GM19452 (cell line): ENCODE measurements around the gene MARK3.

Experiments used
- ATAC-seq: cut with Tn5 transposase; IDR thresholded peaks from one replicate; pipeline ENCODE4 v1.9.1; 2021; ENCODE audit not compliant: unreplicated experiment

MARK3 gene

GRCh38 chr14:103366741-103367140 is 18.5 kb upstream of the MARK3 start:
- ATAC-seq, result no peak

- ATAC-seq, result no peak
Observed at GRCh38 chr14:103367995-103368394, 17.2 kb upstream of the MARK3 start.

DNA sequence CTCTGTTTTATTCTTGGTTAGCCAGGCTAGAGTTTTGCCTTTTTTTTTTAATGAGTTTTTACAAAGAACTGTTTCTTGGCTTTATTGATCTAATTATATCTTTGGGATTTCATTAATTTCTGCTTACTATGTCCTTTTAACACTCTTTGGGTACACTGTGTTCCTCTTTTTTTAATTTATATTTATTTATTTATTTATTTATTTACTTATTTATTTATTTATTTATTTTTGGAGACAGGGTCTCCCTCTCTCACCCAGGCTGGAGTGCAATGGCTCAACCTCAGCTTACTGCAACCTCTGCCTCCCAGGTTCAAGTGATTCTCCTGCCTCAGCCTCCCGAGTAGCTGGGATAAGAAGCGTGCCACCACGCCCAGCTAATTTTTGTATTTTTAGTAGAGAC is 15.1 kb upstream of the MARK3 start:
- ATAC-seq, result no peak

DNA sequence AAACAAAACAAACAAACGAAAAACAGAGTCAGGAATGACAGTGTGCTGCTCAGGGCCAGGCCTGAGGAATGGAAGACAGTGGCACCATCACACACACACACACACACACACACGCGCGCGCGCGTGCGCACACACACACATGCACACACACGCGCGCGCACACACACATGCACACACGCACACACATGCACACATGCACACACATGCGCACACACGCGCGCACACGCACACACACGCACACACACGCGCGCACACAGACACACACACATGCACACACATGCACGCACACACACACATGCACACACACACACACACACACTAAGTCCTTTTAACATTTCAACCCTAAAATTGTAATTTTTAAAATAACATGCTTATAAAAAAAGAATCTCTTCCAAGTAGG is 13.2 kb upstream of the MARK3 start:
- no peak for ATAC-seq

DNA sequence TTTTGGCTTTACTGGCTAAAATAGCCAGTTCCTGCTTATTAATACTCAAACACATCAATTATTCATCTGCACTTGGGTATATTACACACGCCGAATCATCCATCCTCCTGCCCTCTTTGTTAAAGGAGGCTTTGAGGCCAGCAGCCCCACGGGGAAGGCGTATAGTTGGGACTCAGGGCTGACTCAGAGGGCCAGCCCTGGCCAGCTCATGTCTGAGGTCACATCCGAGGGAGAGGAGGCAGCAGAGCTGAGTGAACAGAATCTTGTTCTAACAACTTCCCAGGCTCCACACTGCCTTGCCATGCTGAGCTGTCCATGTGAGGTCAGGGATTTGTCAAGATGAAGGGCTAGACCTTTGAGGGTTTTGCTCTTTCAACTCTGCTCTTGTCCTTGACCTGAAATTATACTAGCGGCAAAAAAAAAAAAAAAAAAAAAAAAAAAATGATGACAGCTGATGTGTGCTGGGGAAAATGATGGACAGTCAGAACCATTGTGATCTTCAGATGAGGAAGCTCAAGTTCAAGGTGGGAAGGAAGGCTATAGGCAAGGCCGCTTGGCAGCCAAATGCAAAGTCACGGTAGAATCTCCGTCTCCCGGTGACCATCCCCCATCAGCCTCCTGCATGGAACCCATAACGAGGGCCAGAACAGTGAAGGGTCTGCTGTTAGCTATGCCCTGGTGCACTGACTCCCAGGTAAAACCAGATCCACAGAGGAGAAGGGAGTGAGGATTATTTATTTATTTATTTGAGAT is 12.5 kb upstream of the MARK3 start:
- no peak for ATAC-seq

- no peak for ATAC-seq
Observed at GRCh38 chr14:103374121-103374520, 11.1 kb upstream of the MARK3 start.

DNA sequence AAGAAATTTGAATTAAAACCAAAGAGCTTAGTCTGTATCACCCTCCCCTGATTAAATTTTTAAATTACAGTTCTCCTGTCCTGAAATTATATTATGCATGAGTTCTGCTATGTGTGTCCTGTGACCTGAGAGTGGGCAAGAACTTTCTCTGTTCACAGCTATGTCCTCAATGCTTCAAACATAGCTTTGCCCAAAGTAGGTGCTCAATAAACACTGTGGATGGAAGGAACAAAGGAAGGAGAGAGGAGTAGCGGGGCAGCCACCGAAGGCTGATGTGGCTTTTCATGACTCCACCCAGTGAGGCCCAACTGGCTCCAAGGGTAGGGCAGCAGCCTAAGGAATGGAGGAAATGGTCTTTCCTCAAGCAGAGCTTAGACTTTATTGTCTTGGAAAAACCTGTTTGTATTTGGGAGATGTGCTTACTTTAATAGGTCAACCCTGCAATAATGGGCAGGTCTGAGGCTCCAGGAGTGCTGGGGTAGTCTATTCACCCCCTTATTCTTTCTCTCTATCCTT is 7.6 kb upstream of the MARK3 start:
- ATAC-seq, result no peak

DNA sequence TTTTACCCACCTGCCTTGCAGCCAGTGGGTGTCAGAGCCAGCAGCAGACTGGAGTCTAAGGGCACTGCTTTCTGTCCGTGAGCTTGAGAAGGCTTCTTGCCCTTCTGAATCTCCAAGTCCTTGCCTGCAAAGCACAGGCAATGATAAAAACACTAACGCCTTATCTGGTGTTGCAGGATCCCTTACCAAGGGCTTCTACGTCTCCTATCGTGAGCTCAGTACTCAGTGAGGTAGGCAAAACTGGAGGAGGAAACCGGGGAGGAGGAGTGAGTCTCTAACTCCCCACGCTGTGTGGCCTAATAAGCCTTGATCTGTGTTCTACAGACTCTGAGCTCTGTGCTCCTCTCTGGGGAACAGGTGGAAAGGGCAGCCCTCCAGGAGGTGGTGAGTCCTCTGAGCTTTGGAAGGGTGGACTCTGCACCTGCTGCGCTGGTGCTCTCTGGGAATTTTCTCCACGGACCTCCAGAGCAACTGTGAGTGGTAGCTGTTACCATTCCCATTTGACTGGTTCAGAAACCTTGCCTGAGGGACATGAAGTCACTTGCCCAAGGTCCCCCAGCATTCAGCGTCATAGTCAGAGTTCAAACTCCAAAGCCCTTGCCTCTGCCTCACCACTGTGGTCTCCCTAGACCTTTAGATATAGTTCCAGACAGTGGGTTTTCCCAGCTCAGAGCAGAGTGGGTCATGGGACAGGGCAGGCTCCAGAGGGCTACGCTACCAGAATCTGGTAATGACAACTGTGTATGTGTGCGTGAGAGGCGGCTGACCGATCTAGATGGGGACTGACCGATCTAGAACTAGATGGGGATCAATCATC is 7.0 kb upstream of the MARK3 start:
- ATAC-seq, result no peak

DNA sequence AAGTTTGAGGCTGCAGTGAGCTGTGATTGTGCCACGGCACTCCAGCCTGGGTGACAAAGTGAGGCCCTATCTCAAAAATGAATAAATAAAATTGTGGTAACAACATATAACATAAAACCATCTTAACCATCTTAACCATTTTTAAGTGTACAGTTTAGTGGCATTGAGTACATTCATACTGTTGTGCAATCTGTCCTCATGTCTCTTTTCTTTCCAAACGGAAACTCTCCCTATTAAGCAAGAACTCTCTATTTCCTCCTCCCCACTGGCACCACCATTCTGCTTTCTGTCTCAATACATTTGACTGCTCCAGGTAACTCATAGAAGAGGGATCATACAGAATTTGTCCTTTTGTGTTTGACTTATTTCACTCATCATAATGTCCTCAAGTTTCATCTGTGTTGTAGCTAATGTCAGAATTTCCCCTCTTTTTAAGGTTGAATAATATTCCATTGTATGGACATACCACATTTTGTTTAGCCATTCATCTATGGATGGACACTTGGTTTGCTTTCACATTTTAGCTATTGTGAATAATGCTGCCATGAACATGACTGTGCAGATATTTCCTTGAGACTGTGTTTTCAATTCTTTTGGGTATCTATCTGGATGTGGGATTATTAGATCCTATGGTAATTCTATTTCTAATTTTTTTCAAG is 4.4 kb upstream of the MARK3 start:
- ATAC-seq, result no peak

- ATAC-seq, result no peak
Observed at GRCh38 chr14:103382376-103382775, 2.8 kb upstream of the MARK3 start.

GRCh38 chr14:103384450-103385151 is 614 bp upstream of the MARK3 start:
- ATAC-seq, result peak; percentile 17

DNA sequence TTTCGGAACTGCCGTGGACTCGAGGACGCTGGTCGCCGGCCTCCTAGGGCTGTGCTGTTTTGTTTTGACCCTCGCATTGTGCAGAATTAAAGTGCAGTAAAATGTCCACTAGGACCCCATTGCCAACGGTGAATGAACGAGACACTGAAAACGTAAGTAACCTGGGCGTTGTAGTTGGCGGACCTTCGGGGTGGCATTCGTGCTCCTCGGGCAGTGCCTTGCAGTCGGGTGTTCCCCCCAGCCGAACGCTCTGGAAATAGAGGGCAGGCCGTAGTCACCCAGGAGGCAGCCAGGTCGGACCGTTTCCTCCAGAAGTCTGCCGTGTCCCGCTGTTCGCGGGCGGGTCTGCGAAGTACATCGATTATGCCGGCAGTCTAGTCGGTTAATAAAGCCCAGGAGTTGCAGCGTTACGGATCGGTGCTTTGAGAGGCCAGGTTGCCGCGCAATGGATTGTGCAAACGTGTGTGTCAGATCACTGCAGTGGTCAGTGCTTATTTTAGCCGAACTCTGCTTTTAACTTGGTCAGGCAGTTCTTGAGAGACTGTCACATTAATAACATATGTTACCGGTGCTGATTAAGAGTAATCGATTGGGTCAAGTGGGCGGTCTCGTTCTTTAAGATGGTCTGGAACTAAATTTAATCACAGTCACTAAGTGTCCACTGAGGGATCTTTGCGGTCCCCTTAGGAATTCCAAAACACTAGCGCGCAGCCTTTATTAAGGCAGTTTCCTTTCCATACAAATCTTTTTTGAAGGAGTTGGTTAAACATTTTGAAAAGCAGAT is 906 bp downstream of the MARK3 start:
- ATAC-seq, result peak; percentile 4

GRCh38 chr14:103386713-103387329 is 1.6 kb downstream of the MARK3 start:
- no peak for ATAC-seq

DNA sequence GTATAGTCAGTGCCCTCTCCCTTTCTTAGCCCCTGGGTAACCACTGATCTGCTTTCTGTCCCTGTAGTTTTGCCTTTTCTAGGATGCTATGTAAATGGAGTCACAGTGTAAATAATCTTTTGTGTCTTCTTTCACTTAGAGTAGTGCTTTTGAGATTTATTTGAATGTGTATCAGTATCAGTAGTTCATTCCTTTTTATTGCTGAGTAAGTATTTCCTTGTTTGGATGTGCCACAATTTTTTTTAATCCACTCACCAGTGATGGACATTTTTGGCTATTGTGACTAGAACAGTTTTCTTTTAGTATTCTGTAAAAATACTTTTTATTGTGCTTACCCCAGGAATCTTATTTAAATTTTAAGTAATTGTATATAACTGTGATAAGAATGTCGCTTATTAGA is 3.4 kb downstream of the MARK3 start:
- ATAC-seq, result no peak

DNA sequence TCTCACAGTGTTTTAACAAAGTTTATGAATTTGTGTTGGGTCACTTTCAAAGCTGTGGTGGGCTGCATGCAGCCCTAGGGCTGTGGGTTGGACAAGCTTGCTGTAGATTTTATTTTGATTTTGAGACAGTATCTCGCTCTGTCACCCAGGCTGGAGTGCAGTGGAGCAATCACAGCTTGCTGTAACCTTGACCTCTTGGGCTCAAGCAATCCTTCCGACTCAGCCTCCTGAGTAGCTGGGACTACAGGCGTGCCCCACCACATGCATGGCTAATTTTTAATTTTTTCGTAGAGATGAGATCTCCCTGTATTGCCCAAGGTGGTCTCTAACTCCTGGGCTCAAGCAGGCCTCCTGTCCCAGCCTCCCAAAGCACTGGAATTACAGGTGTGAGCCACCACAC is 5.4 kb downstream of the MARK3 start:
- ATAC-seq, result no peak

DNA sequence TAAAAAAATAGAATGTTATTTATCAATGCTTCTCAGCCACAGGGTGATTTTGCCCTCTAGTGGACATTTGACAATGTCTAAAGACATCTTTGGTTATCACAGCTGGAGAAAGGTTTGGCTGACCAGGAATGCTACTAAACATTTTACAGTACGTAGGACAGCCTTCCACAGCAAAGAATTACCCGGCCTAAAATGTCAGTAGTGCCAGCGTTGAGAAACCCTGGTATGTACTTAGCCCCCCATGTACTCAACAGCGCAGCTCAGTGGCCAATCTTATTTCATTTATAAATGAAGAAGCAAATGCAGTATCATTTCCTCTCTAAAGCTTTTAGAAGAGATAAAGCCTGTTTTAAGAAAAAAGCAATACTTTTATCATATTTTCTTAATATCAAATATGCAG is 5.8 kb downstream of the MARK3 start:
- ATAC-seq, result no peak

GRCh38 chr14:103392106-103392505 is 6.9 kb downstream of the MARK3 start:
- no peak for ATAC-seq

- no peak for ATAC-seq
Observed at GRCh38 chr14:103392572-103392971, 7.4 kb downstream of the MARK3 start.

DNA sequence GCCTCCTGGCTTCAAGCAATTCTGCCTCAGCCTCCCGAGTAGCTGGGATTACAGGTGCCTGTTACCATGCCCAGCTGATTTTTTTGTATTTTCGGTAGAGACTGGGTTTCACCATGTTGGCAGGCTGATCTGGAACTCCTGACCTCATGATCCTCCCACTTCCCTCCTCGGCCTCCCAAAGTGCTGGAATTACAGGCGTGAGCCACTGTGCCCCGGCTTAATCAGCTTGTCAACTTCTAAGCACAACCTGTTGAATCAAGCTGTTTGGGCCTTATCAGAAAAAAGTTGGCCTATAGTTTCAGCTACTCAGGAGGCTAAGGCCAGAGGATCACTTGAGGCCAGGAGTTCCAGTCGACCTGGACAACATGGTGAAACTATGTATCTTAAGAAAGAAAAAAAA is 7.9 kb downstream of the MARK3 start:
- ATAC-seq, result no peak
